ENCODE results near the gene PREX1.

PREX1 gene

DNA sequence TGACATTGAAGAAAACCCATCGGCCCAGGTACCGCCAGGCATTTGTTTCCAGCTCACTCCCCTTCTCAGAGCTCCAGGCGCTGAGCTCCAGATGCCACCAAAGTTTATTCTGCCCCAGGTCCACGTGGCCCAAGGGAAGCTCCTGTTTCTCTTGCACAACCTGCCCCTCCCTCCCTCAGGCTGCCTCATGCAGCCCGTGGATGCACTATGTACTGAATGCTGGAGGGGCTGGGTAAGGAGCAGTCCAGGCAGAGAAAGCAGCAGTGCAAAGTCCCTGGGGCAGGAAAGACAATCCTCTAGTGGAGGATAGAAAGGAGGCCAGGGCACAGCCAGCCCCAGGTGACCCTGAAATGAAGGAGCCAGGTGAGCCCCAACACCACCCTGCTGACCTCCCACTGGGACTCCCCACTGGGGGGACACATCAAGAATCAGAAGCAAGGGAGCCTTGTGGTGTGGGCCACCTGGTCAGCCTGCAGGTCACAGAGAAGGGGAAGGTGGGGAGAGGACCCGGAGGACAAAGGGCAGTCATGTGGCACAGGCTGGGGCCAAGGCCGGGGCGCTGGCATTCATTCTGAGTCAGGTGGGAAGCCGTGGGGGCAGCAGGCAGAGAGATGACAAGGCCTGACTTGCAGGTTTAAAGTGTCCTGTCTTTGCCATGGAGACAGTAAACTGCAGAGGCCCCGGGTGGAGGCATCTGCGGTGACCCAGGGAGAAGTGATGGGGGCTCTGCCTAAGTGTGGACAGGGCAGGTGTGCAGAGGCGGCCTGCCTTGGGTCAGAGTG lies 230.1 kb downstream of the PREX1 start:
- no peaks in the 10 kb centered on the region for H4K20me1 ChIP-seq
- peaks cover 5% of the 10 kb centered on the region; the same call in 1 of the 2 replicates for H3K9me3 ChIP-seq
- no peak overlapping the region for H3K4me2 ChIP-seq
- H3K27me3 ChIP-seq, result no peaks in the 10 kb centered on the region
- no peak overlapping the region for H3K4me3 ChIP-seq
- H3K9ac ChIP-seq, result no peak overlapping the region
- H3K36me3 ChIP-seq, result no peaks in the 10 kb centered on the region
- no peak overlapping the region for H3K27ac ChIP-seq
- no peak for TF ChIP-seq Cebpa-rat (IDR thresholded peaks at IDR 0.05)
- peaks cover 47% of the 10 kb centered on the region for H3K4me1 ChIP-seq

DNA sequence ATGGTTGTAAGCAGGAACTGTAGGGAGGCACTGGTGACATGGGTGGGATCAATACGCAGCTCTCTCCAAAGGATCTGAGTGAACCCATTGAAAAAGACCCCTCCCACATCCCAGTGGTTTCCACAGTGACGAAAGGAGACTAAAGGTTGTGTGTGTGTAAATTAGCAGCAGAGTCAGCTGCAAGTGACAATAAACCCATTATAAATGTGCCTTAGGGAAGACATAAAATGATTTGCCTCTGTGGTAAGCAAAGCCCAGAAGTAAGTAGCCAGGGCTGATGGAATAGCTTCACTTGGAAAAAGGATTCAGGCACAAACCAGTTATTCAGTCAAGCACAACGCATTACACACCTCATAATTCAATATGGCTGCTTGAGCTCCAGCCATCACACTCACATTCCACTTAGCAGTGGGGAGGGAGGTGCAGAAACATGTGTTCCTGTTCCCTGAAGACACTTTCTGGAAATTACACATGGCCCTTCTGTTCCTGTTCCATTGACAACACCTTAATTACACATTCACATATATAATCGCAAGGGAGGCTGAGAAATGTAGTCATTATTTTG lies 231.4 kb downstream of the PREX1 start:
- TF ChIP-seq Cebpa-rat (IDR thresholded peaks at IDR 0.05), result no peak

DNA sequence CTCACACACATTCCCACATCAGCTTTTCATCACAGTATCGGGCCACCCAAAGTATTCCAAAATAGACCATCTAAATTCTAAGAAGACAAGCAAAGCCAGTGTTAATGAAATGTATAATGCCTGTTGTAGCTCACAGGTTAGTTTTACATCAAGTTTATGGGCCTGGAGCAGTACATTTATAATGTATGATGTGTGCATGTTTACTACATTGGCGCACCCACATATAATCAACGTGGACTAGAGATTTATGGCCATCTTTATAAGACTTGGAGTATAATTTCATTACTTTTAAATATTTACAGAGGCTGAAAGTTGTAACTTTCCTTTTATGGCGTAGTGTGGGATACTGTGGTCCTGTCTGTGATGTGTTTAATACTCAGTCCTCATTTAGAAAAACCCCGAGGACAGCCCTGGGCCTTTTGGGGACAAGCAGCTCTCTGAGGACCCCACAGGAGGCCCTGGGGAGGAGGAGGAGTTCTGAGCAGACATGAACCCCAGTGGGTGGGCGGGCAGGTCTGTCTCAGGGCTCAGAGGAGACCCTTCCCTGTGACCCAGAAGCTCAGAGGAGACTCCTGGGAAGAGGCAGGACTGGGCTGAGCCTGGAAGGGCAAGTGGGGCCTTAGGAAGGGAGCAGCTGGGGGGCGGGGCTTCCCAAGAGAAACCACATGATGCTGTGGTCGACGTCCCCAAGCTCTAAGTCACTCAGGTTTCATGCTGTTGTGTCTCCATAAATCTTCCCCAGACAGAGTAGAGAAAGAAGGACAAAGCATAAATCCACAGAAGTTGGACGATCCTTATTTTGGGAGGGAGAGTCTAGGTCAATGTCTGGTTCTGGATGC lies 232.1 kb downstream of the PREX1 start:
- H3K9ac ChIP-seq, result no peak overlapping the region
- no peaks in the 10 kb centered on the region for H3K36me3 ChIP-seq
- H3K9me3 ChIP-seq, result peaks cover 5% of the 10 kb centered on the region; the same call in 1 of the 2 replicates
- no peak overlapping the region for H3K4me3 ChIP-seq
- no peak for TF ChIP-seq Cebpa-rat (IDR thresholded peaks at IDR 0.05)
- no peaks in the 10 kb centered on the region for H3K27me3 ChIP-seq
- peaks cover 33% of the 10 kb centered on the region for H3K4me1 ChIP-seq
- no peaks in the 10 kb centered on the region for H4K20me1 ChIP-seq
- no peak overlapping the region for H3K27ac ChIP-seq
- H3K4me2 ChIP-seq, result peak overlapping the region; percentile 7; the same call in 1 of the 2 replicates

More for the DNA sequence above, 231.4 kb downstream of the PREX1 start:
- H3K4me2 ChIP-seq, result 0 out of 2 replicates have a peak overlapping the region, but pooled peaks have one; percentile 7
- H3K4me3 ChIP-seq, result no peak overlapping the region
- peaks cover 5% of the 10 kb centered on the region; the same call in 1 of the 2 replicates for H3K9me3 ChIP-seq
- H3K4me1 ChIP-seq, result peaks cover 40% of the 10 kb centered on the region
- no peaks in the 10 kb centered on the region for H4K20me1 ChIP-seq
- no peak overlapping the region for H3K9ac ChIP-seq
- no peak overlapping the region for H3K27ac ChIP-seq
- H3K27me3 ChIP-seq, result no peaks in the 10 kb centered on the region
- H3K36me3 ChIP-seq, result no peaks in the 10 kb centered on the region

DNA sequence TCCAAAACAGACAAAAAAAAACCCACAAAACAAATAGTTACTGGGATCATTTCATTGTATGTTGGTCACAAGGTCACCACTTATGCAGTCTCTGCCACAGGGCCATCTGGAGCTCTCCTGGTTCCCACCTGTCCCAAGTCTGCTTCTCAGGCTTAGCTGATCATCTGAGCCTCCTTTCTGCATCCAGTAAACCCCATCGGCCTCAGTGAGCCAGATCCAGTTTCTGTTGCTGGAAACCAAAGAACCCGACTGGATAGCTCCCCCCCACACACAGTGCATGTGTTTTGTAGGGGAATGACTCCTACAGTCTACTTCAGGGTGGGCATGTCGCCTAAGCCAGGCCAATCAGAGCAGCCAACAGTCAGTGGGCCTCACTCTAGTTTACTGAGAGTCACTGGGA lies 233.3 kb downstream of the PREX1 start:
- no peaks in the 10 kb centered on the region for H3K27me3 ChIP-seq
- no peak overlapping the region for H3K4me2 ChIP-seq
- no peak overlapping the region for H3K4me3 ChIP-seq
- peaks cover 21% of the 10 kb centered on the region for H3K4me1 ChIP-seq
- TF ChIP-seq Cebpa-rat (IDR thresholded peaks at IDR 0.05), result no peak
- H3K9me3 ChIP-seq, result peaks cover 5% of the 10 kb centered on the region; the same call in 1 of the 2 replicates
- H3K27ac ChIP-seq, result no peak overlapping the region
- no peaks in the 10 kb centered on the region for H3K36me3 ChIP-seq
- H3K9ac ChIP-seq, result no peak overlapping the region
- H4K20me1 ChIP-seq, result no peaks in the 10 kb centered on the region

DNA sequence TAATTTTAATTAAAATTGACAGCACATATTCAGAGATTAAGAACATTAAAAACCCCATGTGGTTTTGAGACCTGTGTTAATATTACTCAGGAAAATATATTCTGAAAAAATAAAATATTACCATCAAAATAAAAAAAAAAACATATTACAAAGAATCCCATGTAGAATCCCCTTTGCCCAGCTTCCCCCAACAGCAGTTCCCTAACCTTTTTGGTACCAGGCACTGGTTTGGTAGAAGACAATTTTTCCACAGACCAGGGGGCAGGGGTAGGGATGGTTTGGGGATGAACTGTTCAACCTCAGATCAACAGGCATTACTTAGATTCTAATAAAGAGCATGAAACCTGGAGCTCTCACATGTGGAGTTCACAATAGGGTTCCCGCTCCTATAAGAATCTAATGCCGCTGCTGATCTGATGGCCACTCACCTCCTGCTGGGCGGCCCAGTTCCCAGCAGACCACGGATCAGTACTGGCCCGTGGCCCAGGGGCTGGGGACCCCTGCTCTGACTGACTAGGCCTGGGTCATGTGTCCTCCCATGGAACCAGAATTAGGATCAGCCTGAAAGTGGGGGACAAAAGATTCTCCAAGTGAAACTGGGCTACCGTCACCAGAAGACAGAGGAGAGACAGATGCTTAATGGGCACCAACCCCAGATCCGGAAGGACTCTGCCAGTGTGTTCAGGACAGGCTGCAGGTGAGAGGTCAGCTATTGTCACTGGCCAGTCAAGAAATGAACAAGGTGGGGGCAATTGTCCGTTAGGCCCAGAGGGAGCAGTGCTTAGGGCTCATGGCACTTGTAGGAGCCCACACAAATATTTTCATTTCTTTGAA lies 235.5 kb downstream of the PREX1 start:
- Histone ChIP-seq H3K4me3 (no peak overlapping the region), H3K4me2 (no peak overlapping the region), H4K20me1 (no peaks in the 10 kb centered on the region), H3K9me3 (peaks cover 5% of the 10 kb centered on the region; the same call in 1 of the 2 replicates), H3K27ac (no peak overlapping the region), H3K4me1 (peaks cover 6% of the 10 kb centered on the region; the same call in 1 of the 2 replicates), H3K9ac (no peak overlapping the region), H3K27me3 (no peaks in the 10 kb centered on the region), H3K36me3 (no peaks in the 10 kb centered on the region)
- no peak for TF ChIP-seq Cebpa-rat (IDR thresholded peaks at IDR 0.05)

DNA sequence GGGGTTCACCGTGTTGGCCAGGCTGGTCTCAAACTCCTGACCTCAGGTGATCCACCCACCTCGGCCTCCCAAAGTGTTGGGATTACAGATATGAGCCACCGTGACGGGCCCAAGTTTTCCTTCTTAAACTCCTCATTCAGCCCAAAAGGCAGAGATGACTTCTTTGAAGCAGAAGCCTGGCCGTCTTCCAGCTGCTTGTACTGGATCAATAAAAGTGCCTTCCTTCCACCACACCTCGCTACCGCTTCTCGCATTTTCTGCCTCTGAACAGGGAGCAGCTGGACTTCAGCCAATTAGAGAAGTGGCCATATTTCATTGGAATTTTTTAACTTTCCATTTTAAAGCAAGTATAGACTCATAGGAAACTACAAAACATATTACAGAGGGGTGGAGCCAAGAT lies 241.1 kb downstream of the PREX1 start:
- Histone ChIP-seq H3K27me3 (no peaks in the 10 kb centered on the region), H3K27ac (no peak overlapping the region), H3K9me3 (no peaks in the 10 kb centered on the region), H3K9ac (no peak overlapping the region), H3K4me1 (no peaks in the 10 kb centered on the region), H3K4me2 (no peak overlapping the region), H3K36me3 (no peaks in the 10 kb centered on the region), H4K20me1 (no peaks in the 10 kb centered on the region), H3K4me3 (no peak overlapping the region)
- no peak for TF ChIP-seq Cebpa-rat (IDR thresholded peaks at IDR 0.05)

DNA sequence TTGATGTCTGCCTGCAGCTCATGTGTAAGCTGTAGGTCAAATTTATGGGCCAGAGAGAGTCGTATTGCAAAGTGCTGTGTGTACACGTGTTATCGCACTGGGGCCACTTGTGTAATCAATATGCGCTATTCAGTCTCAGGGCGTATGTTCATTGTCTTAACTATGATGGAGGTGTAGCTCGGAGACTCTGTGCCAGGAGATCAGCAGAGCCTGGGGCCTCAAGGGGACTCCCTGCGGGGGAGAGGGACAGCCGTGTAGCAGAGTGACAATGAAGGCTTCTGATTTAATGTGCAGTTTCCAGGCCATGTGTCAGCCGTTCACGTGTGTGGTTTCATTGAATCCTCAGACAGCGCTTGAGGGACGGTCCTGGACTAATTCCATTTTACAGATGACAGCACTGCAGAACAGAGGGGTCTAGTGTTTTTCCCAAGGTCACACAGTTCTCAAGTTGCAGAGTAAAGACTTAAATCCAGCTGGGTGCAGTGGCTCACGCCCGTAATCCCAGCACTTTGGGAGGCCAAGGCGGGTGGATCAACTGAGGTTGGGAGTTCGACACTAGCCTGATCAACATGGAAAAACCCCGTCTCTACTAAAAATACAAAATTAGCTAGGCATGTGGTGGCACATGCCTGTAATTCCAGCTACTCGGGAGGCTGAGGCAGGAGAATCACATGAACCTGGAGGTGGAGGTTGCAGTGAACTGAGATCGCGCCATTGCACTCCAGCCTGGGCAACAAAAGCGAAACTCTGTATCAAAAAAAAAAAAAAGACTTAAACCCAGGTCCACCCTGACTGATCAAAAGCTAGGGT lies 242.5 kb downstream of the PREX1 start:
- no peaks in the 10 kb centered on the region for H3K9me3 ChIP-seq
- no peak for TF ChIP-seq Cebpa-rat (IDR thresholded peaks at IDR 0.05)
- H3K36me3 ChIP-seq, result no peaks in the 10 kb centered on the region
- no peak overlapping the region for H3K4me2 ChIP-seq
- H4K20me1 ChIP-seq, result no peaks in the 10 kb centered on the region
- no peak overlapping the region for H3K9ac ChIP-seq
- peaks cover 9% of the 10 kb centered on the region for H3K4me1 ChIP-seq
- H3K27me3 ChIP-seq, result no peaks in the 10 kb centered on the region
- no peak overlapping the region for H3K27ac ChIP-seq
- no peak overlapping the region for H3K4me3 ChIP-seq

DNA sequence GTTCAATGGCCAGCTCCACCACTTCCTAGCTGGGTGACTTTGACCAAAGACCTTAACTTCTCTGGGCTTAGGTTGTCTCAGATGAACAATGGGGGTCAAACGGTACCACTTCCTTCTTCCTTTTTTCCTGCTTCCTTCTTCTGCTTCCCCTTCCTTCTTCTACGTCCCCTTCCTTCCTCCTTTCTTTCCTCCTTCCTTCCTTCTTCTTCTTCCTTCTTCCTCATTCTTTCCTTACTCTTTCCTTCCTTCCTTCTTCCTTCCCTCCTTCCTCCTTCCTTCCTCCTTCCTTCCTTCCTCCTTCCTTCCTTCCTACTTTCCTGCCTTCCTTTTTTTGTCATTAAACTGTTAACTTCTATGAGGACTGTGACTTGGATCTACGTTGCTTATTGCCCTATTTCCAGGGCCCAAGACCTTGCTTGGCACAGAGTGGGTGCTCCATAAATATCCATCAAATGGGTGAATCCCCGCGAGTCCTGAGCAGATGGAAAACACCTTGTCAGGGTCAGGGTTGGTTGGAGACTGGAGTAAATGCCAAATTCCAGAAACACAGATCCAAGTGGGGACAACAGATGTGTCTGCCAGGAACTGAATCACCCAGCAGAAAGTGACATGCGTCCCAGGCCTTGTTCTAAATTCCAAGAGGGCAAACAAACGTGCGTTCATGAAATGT lies 243.3 kb downstream of the PREX1 start:
- Histone ChIP-seq H3K9me3 (no peaks in the 10 kb centered on the region), H3K36me3 (no peaks in the 10 kb centered on the region), H3K4me1 (peaks cover 9% of the 10 kb centered on the region), H3K27me3 (no peaks in the 10 kb centered on the region), H3K4me2 (no peak overlapping the region), H3K27ac (no peak overlapping the region), H3K9ac (no peak overlapping the region), H3K4me3 (no peak overlapping the region), H4K20me1 (no peaks in the 10 kb centered on the region)
- TF ChIP-seq Cebpa-rat (IDR thresholded peaks at IDR 0.05), result no peak
